ENCODE data around the gene CCR4. TPM values are rescaled to one million over a fixed set of nuclear protein-coding genes. Genes with fewer than 3 reads are reported as not detected.

The CCR4 gene
- total RNA-seq, 2 experiments from 2014 or later, result 76.2 to 80.1 TPM

DNA sequence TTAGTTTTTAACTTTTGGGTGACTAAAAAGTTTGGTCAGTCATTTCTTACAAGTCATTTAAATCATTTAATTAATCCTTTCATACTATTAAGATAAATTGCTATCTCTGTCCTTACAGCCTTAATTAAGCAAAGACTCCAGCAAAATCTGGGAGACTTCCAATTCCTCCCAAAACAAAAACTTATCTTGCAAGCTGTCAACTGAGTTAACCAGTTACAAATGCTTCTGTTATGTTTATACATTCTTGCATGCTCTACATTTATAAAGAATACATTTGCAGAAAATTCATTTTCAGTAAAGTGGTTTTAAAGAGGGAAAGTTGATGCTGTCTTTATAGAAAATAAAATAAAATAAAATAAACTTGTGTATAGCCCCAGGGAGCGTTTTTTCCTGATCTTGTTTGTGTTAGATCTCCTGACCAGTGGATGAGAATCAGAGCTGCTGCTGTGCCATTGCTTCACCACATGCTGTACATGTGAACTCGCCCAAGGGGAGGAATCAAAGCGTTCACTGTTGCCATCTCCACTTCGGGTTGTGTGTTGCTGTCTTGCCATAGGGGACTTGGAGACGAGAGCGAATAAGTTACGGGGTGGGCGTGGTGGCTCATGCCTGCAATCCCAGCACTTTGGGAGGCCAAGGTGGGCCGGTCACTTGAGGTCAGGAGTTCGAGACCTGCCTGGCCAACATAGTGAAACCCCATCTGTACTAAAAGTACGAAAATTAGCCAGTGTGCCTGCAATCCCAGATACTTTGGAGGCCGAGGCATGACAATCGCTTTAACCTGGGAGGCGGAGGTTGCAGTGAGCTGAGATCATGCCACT, 5.5 kb downstream of the CCR4 start:
- no peak for ATAC-seq (ENCODE audit: poor library complexity)
- H3K27ac ChIP-seq (ENCODE audit: low read depth in 1 of 2, low read length in 2 of 2), result no peak overlapping the region
- intact Hi-C loops (cut with DNase I, micrococcal nuclease), result no loop called here
- ChIA-PET CTCF (interaction anchor here (1.0 kb wide), 2 partner anchors 39 to 74 kb away, joined by 3 to 6 read pairs; no protein-coding TSS in a partner anchor), POLR2A (no interaction called here)
- H3K36me3 ChIP-seq (ENCODE audit: insufficient read depth, low read length), result peaks cover 12% of the 10 kb centered on the region
- H3K27me3 ChIP-seq (ENCODE audit: control insufficient read depth in 1 of 2, insufficient read depth in 2 of 2, low read length in 2 of 2), result no peaks in the 10 kb centered on the region
- H3K4me1 Mint-ChIP-seq (ENCODE audit: low read depth), result peaks cover 52% of the 10 kb centered on the region
- H3K4me3 Mint-ChIP-seq, result peak overlapping the region; percentile 46
- no peaks in the 10 kb centered on the region for H3K9me3 ChIP-seq (ENCODE audit: control insufficient read depth in 1 of 2, insufficient read depth in 1 of 2, low read length in 2 of 2)
- no peaks in the 10 kb centered on the region for H3K27me3 Mint-ChIP-seq
- no peaks in the 10 kb centered on the region for H3K9me3 Mint-ChIP-seq
- H3K36me3 Mint-ChIP-seq (ENCODE audit: low read depth), result peaks cover 32% of the 10 kb centered on the region
- H3K4me3 ChIP-seq (ENCODE audit: low read length), result no peak overlapping the region
- peak overlapping the region; percentile 34 for H3K27ac Mint-ChIP-seq
- TF ChIP-seq, protein P1, sequence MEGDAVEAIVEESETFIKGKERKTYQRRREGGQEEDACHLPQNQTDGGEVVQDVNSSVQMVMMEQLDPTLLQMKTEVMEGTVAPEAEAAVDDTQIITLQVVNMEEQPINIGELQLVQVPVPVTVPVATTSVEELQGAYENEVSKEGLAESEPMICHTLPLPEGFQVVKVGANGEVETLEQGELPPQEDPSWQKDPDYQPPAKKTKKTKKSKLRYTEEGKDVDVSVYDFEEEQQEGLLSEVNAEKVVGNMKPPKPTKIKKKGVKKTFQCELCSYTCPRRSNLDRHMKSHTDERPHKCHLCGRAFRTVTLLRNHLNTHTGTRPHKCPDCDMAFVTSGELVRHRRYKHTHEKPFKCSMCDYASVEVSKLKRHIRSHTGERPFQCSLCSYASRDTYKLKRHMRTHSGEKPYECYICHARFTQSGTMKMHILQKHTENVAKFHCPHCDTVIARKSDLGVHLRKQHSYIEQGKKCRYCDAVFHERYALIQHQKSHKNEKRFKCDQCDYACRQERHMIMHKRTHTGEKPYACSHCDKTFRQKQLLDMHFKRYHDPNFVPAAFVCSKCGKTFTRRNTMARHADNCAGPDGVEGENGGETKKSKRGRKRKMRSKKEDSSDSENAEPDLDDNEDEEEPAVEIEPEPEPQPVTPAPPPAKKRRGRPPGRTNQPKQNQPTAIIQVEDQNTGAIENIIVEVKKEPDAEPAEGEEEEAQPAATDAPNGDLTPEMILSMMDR (IDR thresholded peaks at IDR 0.05), result no peak
- no peak for DNase-seq
- peaks cover 47% of the 10 kb centered on the region for H3K4me1 ChIP-seq (ENCODE audit: insufficient read depth, low read length)

DNA sequence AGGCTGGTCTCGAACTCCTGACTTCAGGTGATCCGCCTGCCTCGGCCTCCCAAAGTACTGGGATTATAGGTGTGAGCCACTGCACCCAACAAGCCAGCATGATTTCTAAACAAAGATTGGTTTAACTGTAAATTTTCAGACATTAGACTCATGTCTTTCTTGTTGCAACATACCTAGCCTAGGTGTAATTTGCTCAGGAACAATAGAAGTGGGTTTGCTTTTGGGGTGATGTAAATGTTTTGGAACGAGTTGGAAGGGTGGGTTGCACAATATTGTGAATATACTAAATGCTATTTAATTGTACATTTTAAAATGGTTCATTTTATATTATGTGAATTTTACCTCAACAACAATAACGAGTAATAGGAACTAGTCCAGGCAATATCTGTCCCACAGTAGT, 7.1 kb downstream of the CCR4 start:
- Mint-ChIP-seq H3K4me3 (no peak overlapping the region), H3K9me3 (no peaks in the 10 kb centered on the region), H3K27ac (peak overlapping the region; percentile 5), H3K27me3 (no peaks in the 10 kb centered on the region), H3K4me1 (ENCODE audit: low read depth) (peaks cover 38% of the 10 kb centered on the region), H3K36me3 (ENCODE audit: low read depth) (peaks cover 20% of the 10 kb centered on the region)
- no peak overlapping the region for H3K4me3 ChIP-seq (ENCODE audit: low read length)
- TF ChIP-seq, protein P1 (IDR thresholded peaks at IDR 0.05), result no peak
- H3K36me3 ChIP-seq (ENCODE audit: insufficient read depth, low read length), result peaks cover 10% of the 10 kb centered on the region
- H3K4me1 ChIP-seq (ENCODE audit: insufficient read depth, low read length), result peaks cover 38% of the 10 kb centered on the region
- DNase-seq, result no peak
- H3K27ac ChIP-seq (ENCODE audit: low read depth in 1 of 2, low read length in 2 of 2), result no peak overlapping the region
- no peaks in the 10 kb centered on the region for H3K27me3 ChIP-seq (ENCODE audit: control insufficient read depth in 1 of 2, insufficient read depth in 2 of 2, low read length in 2 of 2)
- ATAC-seq (ENCODE audit: poor library complexity), result no peak
- intact Hi-C loops (cut with DNase I, micrococcal nuclease), result no loop called here
- H3K9me3 ChIP-seq (ENCODE audit: control insufficient read depth in 1 of 2, insufficient read depth in 1 of 2, low read length in 2 of 2), result no peaks in the 10 kb centered on the region
- ChIA-PET CTCF (interaction anchor here (1.9 kb wide), 1 partner anchor 116 kb away, joined by 6 read pairs; no protein-coding TSS in a partner anchor), POLR2A (interaction anchor here (2.4 kb wide), 1 partner anchor 103 kb away, joined by 8 read pairs; no protein-coding TSS in a partner anchor)

DNA sequence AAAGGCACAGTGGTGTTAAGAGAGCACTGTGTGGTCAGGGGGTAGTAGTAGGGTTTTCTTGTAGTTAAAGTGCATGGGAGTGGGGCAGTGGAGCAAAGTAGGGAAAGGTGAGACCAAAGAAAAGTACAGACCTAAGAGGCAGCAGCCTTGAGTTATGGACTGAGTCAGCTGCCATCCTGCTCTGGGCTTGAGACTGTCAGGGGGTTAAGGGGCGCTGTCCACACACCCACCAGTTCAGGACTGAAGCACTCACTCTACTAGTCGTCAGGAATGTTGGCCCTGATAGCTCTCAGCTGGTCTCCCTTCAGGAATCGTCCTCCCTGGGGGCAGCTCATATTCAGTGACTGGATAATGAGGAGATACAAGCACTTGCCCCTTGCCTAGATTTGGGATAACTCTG, 7.9 kb downstream of the CCR4 start:
- CTCF ChIA-PET, result interaction anchor here (0.5 to 1.9 kb wide), 3 partner anchors 9 to 115 kb away, joined by 3 to 6 read pairs (median 4); no protein-coding TSS in a partner anchor
- POLR2A ChIA-PET, result interaction anchor here (1.1 to 2.4 kb wide), 2 partner anchors 49 to 102 kb away, joined by 3 to 8 read pairs; no protein-coding TSS in a partner anchor
- Mint-ChIP-seq H3K27ac (peak overlapping the region; percentile 5), H3K9me3 (peaks cover 2% of the 10 kb centered on the region), H3K4me1 (ENCODE audit: low read depth) (peaks cover 38% of the 10 kb centered on the region), H3K4me3 (no peak overlapping the region), H3K36me3 (ENCODE audit: low read depth) (peaks cover 19% of the 10 kb centered on the region), H3K27me3 (no peaks in the 10 kb centered on the region)
- ATAC-seq (ENCODE audit: poor library complexity), result no peak
- Histone ChIP-seq H3K36me3 (ENCODE audit: insufficient read depth, low read length) (peaks cover 3% of the 10 kb centered on the region), H3K9me3 (ENCODE audit: control insufficient read depth in 1 of 2, insufficient read depth in 1 of 2, low read length in 2 of 2) (no peaks in the 10 kb centered on the region), H3K27me3 (ENCODE audit: control insufficient read depth in 1 of 2, insufficient read depth in 2 of 2, low read length in 2 of 2) (no peaks in the 10 kb centered on the region), H3K4me1 (ENCODE audit: insufficient read depth, low read length) (peaks cover 32% of the 10 kb centered on the region), H3K4me3 (ENCODE audit: low read length) (no peak overlapping the region), H3K27ac (ENCODE audit: low read depth in 1 of 2, low read length in 2 of 2) (no peak overlapping the region)
- TF ChIP-seq, protein P1 (IDR thresholded peaks at IDR 0.05), result no peak
- intact Hi-C loops (cut with DNase I, micrococcal nuclease), result no loop called here
- DNase-seq, result no peak
